Gastroesophageal sphincter (tissue), 3 donors: Measurements from ENCODE around the gene ETV3L.

ENCODE experiments used
- CTCF ChIP-seq, 4 experiments: fragments of 200-600 bp in 2 of 4; fragments of 450-650 bp in 2 of 4; sonication (generic) in 1 of 4; IDR thresholded peaks; one replicate each; pipeline ENCODE4 v1.5.1; 2017 to 2019; ENCODE audit warnings: antibody characterized with exemption in 4 of 4, mild to moderate bottlenecking in 2 of 4, moderate library complexity in 2 of 4
- POLR2A ChIP-seq, 2 donors: fragments of 450-650 bp; IDR thresholded peaks; one replicate each; pipeline ENCODE4 v1.6.1; 2017; ENCODE audit warnings: antibody characterized with exemption in 2 of 2, mild to moderate bottlenecking in 2 of 2, moderate library complexity in 1 of 2

GRCh38 chr1:157141212-157141855, 41.7 kb upstream of the ETV3L start:
- TF ChIP-seq CTCF (IDR thresholded peaks at IDR 0.05), result no peak
- no peak for TF ChIP-seq POLR2A (IDR thresholded peaks at IDR 0.05)
